Activated naive CD8-positive, alpha-beta T cell treated with anti-CD3 and anti-CD28 coated beads, Interleukin-2, amount 50 U/mL, for 24 hours (primary cell): ENCODE measurements around the gene RLIM.
"Not testable (repeated sequence)": the region's sequence is repeated elsewhere in the genome, so short reads cannot be mapped to it uniquely, and the experiment has no call there.

Experiments used
- ATAC-seq: fragments of 150-1000 bp; cut with Tn5 transposase; one replicate; pipeline ENCODE4 v1.10.0; 2021
- DNase-seq: peaks from one replicate; pipeline ENCODE4 v3.0.0; 2021
- H3K27ac Mint-ChIP-seq: one replicate; pipeline ENCODE4 v1.8.0; 2021; ENCODE audit warnings: mild to moderate bottlenecking, mixed read lengths
- H3K27me3 Mint-ChIP-seq: one replicate; pipeline ENCODE4 v1.8.0; 2021; ENCODE audit warnings: mixed read lengths
- H3K36me3 Mint-ChIP-seq: one replicate; pipeline ENCODE4 v1.8.0; 2021; ENCODE audit warnings: low read depth, mixed read lengths
- H3K4me1 Mint-ChIP-seq: one replicate; pipeline ENCODE4 v1.8.0; 2021; ENCODE audit warnings: mixed read lengths
- H3K4me3 Mint-ChIP-seq: one replicate; pipeline ENCODE4 v1.8.0; 2021; ENCODE audit warnings: mild to moderate bottlenecking, moderate library complexity, mixed read lengths
- H3K9me3 Mint-ChIP-seq: one replicate; pipeline ENCODE4 v1.8.0; 2021; ENCODE audit warnings: mixed read lengths

Gene RLIM, protein sequence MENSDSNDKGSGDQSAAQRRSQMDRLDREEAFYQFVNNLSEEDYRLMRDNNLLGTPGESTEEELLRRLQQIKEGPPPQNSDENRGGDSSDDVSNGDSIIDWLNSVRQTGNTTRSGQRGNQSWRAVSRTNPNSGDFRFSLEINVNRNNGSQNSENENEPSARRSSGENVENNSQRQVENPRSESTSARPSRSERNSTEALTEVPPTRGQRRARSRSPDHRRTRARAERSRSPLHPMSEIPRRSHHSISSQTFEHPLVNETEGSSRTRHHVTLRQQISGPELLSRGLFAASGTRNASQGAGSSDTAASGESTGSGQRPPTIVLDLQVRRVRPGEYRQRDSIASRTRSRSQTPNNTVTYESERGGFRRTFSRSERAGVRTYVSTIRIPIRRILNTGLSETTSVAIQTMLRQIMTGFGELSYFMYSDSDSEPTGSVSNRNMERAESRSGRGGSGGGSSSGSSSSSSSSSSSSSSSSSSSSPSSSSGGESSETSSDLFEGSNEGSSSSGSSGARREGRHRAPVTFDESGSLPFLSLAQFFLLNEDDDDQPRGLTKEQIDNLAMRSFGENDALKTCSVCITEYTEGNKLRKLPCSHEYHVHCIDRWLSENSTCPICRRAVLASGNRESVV

DNA sequence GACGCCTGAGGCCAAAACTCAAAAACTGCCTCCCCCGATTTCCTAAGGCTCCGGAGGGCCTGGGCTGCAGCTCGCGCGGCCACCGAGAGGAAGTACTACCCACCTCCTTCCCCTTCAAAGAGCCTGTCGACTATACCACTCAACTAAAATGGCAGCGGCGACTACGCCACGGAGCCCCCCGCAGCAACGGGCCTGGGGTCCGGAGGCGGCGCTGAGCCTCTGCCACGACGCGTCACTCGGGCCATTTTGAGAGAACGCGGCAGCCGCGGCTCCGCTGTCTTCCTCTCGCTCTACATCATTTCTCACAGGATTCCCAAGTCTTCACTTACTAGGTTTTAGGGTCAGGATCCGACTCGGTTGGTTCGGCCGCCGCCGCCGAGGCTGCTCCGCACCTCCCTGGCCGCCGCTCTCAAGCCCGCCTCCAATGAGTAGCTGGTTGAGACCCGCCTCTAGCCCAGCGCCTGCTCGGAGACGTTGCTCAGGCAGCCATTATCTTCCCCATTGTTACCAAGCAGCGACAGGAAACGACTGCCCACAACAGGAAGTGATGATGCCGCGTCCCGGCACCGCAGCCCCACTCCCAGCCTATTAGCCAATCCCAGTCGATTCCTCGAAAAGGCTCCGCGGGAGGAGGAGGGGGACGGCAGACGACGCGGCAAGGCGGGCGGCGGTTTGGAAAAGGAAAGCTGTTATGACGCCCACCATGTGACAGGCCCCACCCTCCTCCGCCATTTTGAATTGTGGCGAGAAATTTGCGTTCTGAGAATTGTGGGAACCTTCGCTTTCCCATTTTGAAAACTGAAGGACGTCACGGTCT lies at the start of gene RLIM:
TSS of gene RLIM (minus strand) at position 532 of the 817 bp plus-strand sequence. CDS start 18,647 bp downstream, outside the sequence.
- ATAC-seq: peak; percentile 96
- H3K27me3 Mint-ChIP-seq: no peaks in the 10 kb centered on the region
- H3K9me3 Mint-ChIP-seq: no peaks in the 10 kb centered on the region
- DNase-seq: peak; percentile 86
- peak within 1 kb of the TSS; percentile 99 for H3K27ac Mint-ChIP-seq
- H3K4me1 Mint-ChIP-seq: peaks cover 23% of the 10 kb centered on the region
- peak within 1 kb of the TSS; percentile 96 for H3K4me3 Mint-ChIP-seq
- peaks cover 17% of the 10 kb centered on the region for H3K36me3 Mint-ChIP-seq

DNA sequence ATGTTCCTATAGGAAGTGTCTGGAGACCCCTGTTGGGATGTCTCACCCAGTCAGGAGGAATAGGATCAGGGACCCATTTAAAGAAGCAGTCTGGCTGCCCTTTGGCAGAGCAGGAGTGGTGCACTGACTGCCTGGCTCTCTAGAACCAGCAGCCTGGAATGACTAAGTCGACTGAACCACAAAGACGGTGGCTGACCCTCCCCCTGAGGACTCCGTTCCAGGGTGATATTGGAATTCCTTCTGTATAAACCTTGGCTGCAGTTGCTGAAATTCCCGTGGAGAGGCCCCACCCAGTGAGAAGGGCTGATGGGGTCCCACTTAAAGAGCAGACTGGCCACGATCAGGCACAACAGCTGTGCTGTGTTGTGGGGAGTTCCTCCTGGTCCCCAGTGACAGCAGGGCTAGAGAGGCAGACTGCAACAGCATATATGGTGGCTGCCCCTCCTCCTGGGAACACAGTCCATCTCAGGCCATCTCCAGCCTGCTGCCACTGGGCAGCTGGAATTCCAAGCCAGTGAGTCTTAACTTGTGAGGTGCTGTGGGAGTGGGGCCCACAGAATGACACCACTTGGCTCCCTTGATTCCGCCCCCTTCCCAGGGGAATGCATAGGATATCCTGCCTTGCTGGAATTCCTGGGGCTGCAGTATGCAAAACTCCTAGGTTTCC lies 41.8 kb upstream of the RLIM start:
- ATAC-seq: no peak
- no peak overlapping the region for H3K4me3 Mint-ChIP-seq
- no peak overlapping the region for H3K27ac Mint-ChIP-seq
- H3K36me3 Mint-ChIP-seq: no peaks in the 10 kb centered on the region
- peaks cover 1% of the 10 kb centered on the region for H3K27me3 Mint-ChIP-seq
- H3K4me1 Mint-ChIP-seq: no peaks in the 10 kb centered on the region
- DNase-seq: no peak
- no peaks in the 10 kb centered on the region for H3K9me3 Mint-ChIP-seq

DNA sequence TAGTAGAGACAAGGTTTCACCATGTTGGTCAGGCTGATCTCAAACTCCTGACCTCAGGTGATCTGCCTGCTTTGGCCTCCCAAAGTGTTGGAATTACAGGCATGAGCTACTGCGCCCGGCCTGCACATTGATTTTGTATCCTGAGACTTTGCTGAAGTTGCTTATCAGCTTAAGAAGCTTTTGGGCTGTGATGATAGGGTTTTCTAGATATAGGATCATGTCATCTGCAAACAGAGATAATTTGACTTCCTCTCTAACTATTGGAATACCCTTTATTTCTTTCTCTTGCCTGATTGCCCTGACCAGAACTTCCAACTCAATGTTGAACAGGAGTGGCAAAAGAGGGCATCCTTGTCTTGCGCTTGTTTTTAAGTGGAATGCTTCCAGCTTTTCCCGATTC lies 40.5 kb upstream of the RLIM start:
- not testable (repeated sequence) for H3K4me1 Mint-ChIP-seq, H3K9me3 Mint-ChIP-seq, H3K27ac Mint-ChIP-seq, DNase-seq, H3K4me3 Mint-ChIP-seq, ATAC-seq, H3K36me3 Mint-ChIP-seq, H3K27me3 Mint-ChIP-seq

DNA sequence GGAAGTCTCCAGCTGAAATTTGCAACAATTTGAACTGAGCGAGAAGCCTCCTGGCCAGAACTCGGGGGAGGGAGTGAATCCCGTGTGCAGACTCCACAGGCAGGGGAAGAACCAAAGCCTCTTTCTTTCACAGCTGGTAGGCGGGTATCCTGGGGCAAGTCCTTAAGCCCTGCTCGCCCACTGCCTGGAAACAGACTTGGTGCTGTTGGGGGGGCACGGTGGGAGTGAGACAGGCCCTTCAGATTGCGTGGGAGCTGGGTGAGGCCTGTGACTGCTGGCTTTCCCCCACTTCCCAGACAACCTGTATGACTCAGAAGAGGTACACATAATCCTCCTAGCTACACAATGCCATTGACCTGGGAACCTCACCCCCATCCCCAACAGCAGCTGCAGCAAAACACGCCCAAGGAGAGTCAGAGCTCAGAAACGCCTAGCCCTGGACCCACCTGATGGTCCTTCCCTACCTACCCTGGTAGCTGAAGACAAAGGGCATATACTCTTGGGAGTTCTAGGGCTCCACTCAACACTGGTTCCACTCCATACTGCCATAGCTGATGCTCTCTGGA lies 22.4 kb upstream of the RLIM start:
- H3K27ac Mint-ChIP-seq: no peak overlapping the region
- DNase-seq (no peak), ATAC-seq (no peak)
- no peaks in the 10 kb centered on the region for H3K4me1 Mint-ChIP-seq
- H3K4me3 Mint-ChIP-seq: no peak overlapping the region
- peaks cover 2% of the 10 kb centered on the region for H3K27me3 Mint-ChIP-seq
- H3K9me3 Mint-ChIP-seq: no peaks in the 10 kb centered on the region
- no peaks in the 10 kb centered on the region for H3K36me3 Mint-ChIP-seq

DNA sequence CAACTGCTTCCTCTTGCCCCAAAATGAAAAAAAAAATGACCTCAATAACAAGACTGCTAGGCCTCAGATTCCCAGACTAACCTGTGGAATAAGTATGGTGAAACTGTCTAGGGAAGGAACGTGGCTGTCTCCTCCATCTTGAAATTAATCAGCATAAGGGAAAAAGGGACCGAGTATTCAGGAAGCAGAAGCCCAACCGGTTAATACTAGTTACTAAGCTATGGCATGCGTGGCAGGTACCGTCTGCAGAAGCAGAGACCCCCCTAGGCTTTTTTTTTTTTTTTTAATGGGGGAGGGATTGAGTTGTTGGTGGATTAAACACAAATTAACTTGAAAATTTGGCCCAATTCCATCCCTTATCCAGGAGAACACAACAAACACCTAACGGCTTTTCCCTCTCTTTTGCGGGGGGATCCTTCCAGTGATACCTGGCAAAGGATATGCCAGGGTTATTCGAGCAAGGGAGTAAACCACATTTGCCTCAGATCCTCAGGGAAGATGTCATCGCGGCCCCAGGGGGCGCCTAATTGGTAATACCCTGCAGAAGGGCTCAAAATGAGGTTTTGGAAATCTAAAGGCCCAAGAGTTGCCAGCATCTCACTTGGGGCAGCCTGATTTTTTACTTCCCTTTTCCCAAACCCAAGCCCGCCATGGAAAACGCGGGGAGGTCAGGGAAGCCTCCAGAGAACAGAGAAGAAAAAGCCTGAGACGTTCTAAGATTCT lies 893 bp downstream of the RLIM start:
- H3K4me3 Mint-ChIP-seq: peak overlapping the region; percentile 96
- no peak for ATAC-seq
- peaks cover 20% of the 10 kb centered on the region for H3K36me3 Mint-ChIP-seq
- no peaks in the 10 kb centered on the region for H3K9me3 Mint-ChIP-seq
- no peak for DNase-seq
- no peaks in the 10 kb centered on the region for H3K27me3 Mint-ChIP-seq
- peak overlapping the region; percentile 99 for H3K27ac Mint-ChIP-seq
- peaks cover 26% of the 10 kb centered on the region for H3K4me1 Mint-ChIP-seq

DNA sequence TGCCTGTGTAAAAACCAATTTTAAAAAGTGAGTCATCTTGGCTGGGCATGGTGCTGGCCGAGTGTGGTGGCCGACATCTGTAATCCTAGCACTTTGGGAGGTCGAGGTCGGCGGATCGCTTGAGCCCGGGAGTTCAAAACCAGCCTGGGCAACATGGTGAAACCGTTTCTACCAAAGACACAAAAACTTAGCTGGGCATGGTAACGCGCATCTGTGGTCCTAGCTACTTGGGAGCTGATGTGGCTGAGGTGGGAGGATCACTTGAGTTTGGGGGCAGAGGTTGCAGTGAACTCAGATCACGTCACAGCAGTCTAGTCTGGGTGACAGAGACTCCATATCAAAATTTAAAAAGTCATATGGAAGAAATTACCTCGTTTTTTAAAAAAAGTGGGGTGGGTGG lies 7.6 kb downstream of the RLIM start:
- Mint-ChIP-seq H3K9me3 (no peaks in the 10 kb centered on the region), H3K36me3 (peaks cover 36% of the 10 kb centered on the region), H3K27me3 (no peaks in the 10 kb centered on the region), H3K4me1 (peaks cover 54% of the 10 kb centered on the region), H3K27ac (peak overlapping the region; percentile 11), H3K4me3 (no peak overlapping the region)
- no peak for DNase-seq
- ATAC-seq: no peak

DNA sequence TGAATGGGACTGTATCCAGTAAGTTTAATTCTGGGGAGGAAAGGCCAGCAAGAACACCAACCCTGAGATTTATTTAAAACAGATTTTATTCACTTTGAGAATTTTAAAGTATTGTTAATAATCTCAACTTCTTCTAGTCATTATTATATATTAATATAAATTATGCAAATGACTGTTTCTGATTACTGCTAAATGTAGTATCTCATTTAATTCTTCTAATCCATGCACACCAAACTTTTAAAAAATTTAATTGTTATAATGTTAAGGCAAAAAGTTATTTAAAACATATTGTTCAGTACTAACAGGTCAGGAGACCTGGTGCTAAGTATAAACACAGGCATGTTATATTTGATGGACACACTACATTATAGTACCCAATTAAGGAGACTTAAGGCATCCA lies 8.1 kb downstream of the RLIM start:
- no peak overlapping the region for H3K27ac Mint-ChIP-seq
- DNase-seq: no peak
- H3K27me3 Mint-ChIP-seq: no peaks in the 10 kb centered on the region
- peaks cover 54% of the 10 kb centered on the region for H3K4me1 Mint-ChIP-seq
- peaks cover 38% of the 10 kb centered on the region for H3K36me3 Mint-ChIP-seq
- no peak for ATAC-seq
- H3K4me3 Mint-ChIP-seq: no peak overlapping the region
- no peaks in the 10 kb centered on the region for H3K9me3 Mint-ChIP-seq

DNA sequence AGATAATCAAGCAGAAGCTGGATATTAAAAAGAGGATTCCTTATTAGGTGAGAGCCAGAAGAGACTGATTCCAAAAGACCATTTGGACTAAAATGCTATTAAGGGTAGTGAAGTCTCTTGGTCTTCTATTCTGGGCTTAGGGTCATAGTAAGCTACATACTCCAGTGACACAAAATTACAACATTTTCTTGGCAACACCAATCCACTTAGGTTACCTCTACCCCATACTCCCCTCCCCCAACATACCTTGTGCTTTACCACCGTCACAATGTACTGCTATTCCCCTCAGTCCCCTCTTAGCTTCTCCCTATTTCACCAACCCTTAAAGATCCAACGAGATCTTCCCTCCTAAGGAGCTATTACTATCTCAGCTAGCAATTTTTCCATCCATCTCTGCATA lies 11.4 kb downstream of the RLIM start:
- Mint-ChIP-seq H3K9me3 (no peaks in the 10 kb centered on the region), H3K4me3 (no peak overlapping the region), H3K36me3 (peaks cover 39% of the 10 kb centered on the region), H3K27ac (no peak overlapping the region), H3K27me3 (no peaks in the 10 kb centered on the region), H3K4me1 (peaks cover 52% of the 10 kb centered on the region)
- ATAC-seq (no peak), DNase-seq (no peak)

DNA sequence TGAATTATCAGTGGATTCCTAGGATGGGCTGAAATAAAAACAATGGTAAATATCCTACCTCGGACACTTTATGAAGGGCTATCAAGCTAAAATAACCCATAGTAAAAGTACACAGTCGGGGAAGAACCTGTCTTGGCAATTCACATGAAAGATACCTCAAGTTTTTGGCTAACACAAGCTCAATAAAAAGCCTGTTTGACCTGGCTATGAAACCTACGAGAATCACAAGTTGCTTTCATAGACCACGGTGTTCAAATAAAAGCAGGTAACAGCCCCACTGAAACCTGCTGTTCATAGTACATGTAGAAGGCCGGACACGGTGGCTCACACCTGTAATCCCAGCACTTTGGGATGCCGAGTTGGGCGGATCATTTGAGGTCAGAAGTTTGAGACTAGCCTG lies 12.3 kb downstream of the RLIM start:
- H3K27me3 Mint-ChIP-seq: no peaks in the 10 kb centered on the region
- H3K36me3 Mint-ChIP-seq: peaks cover 39% of the 10 kb centered on the region
- DNase-seq (no peak), ATAC-seq (no peak)
- no peak overlapping the region for H3K4me3 Mint-ChIP-seq
- H3K9me3 Mint-ChIP-seq: no peaks in the 10 kb centered on the region
- H3K27ac Mint-ChIP-seq: no peak overlapping the region
- peaks cover 50% of the 10 kb centered on the region for H3K4me1 Mint-ChIP-seq

DNA sequence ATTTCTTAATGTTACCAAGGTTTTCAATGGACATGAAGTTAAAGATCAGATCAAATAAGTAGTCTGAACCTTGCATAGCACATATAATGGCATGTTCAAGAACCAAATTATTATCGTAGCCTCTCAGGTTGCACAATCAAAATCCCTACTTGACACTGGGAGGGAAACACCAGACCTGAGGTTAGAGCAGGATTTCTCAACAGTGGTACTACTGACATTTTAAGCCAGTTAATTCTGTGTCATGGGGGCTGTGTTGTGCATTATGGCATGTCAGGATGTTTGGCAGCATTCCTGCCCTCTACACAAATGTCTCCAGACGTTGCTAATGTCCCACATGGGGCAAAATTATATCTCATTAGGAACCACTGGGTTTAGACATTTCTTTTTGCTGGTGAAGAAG lies 20.8 kb downstream of the RLIM start:
- H3K4me3 Mint-ChIP-seq: no peak overlapping the region
- H3K4me1 Mint-ChIP-seq: no peaks in the 10 kb centered on the region
- H3K27ac Mint-ChIP-seq: no peak overlapping the region
- H3K27me3 Mint-ChIP-seq: no peaks in the 10 kb centered on the region
- no peaks in the 10 kb centered on the region for H3K9me3 Mint-ChIP-seq
- no peak for DNase-seq
- peaks cover 31% of the 10 kb centered on the region for H3K36me3 Mint-ChIP-seq
- no peak for ATAC-seq

DNA sequence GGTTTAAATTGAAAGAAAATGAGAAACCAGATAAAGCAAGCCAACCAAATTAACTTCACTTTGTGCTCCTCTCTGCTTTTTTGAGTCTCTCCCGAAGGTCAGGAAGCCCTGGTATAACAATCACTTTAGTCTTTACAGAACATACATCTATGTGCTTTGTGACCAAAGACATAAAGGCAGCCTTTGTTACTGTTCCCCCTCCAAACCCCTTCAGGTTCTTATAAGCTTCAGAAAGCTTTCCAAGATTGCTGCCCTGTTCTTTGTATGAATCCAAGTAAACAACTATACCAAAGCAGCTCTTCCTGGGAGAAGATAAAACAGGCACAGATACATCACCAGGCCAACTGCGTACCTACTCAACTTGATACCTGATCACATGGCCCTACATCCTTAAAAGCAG lies 28.7 kb downstream of the RLIM start:
- DNase-seq (no peak), ATAC-seq (no peak)
- H3K27ac Mint-ChIP-seq: no peak overlapping the region
- no peak overlapping the region for H3K4me3 Mint-ChIP-seq
- H3K36me3 Mint-ChIP-seq: peaks cover 22% of the 10 kb centered on the region
- no peaks in the 10 kb centered on the region for H3K27me3 Mint-ChIP-seq
- H3K9me3 Mint-ChIP-seq: no peaks in the 10 kb centered on the region
- H3K4me1 Mint-ChIP-seq: no peaks in the 10 kb centered on the region

DNA sequence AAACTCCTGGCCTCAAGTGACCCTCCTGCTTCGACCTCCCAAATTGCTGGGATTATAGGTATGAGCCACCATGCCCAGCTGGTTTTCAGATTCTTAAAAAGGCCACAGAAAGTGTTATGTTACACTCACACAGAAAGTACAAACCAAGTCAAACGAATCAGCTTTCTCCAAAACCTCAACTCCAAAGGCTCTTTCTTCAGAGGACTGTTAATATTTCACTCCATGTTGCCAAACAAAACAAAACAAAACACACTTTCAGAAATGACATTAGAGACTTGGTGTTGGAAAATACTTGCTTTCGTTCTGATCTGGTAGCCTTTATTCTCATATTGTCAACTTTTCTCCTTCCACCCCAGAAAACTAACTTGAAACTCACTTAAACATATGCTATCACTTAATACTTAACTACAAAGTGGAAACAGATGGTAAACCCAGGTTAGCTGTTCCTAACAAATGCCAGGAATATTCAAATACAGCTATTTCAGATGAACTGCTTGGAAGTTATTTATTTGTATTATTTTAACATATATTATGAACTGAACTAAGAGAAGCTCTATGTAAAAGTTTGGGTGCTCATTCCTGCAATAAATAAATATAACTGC lies 34.7 kb downstream of the RLIM start:
- H3K27ac Mint-ChIP-seq: peak overlapping the region; percentile 78
- H3K27me3 Mint-ChIP-seq: no peaks in the 10 kb centered on the region
- H3K36me3 Mint-ChIP-seq: peaks cover 8% of the 10 kb centered on the region
- H3K4me3 Mint-ChIP-seq: no peak overlapping the region
- H3K9me3 Mint-ChIP-seq: no peaks in the 10 kb centered on the region
- peaks cover 25% of the 10 kb centered on the region for H3K4me1 Mint-ChIP-seq
- DNase-seq: no peak
- ATAC-seq: no peak

DNA sequence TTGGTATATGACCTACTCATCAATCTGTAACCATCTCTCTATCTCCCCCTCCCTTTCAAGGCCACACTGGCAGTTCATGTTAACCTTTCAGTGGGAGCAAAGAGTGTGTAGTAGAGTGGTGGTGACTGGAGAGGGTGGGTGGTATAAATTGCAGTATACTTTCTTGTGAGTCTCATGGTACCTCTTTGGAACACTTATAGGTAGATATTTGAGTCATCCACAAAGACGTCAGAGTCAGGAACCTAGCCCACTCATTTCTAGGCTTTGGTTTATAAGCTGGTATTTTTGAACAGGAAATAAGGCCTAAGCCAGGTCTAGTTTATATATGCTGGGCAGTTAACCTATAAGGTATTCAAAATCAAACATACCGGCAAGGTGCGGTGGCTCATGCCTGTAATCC lies 36.3 kb downstream of the RLIM start:
- Mint-ChIP-seq H3K36me3 (peaks cover 7% of the 10 kb centered on the region), H3K9me3 (no peaks in the 10 kb centered on the region), H3K27ac (no peak overlapping the region), H3K27me3 (no peaks in the 10 kb centered on the region), H3K4me3 (no peak overlapping the region), H3K4me1 (peaks cover 26% of the 10 kb centered on the region)
- DNase-seq (peak; percentile 4), ATAC-seq (peak; percentile 98)
